Left ventricle myocardium inferior (tissue), 1 donor: Measurements from ENCODE around the gene COL11A2. TPM values are rescaled to one million over a fixed set of nuclear protein-coding genes. Genes with fewer than 3 reads are reported as not detected.

ENCODE experiments used
- DNase-seq: peaks from one replicate; pipeline ENCODE4 v3.0.0-alpha.2; 2020
- H3K27ac ChIP-seq: fragments of 200-600 bp; replicated peaks from 2 replicates; pipeline ENCODE4 v1.8.0; 2021
- H3K27me3 ChIP-seq: fragments of 200-600 bp; 2 replicates; pipeline ENCODE4 v1.8.0; 2021; ENCODE audit warnings: low read depth
- H3K36me3 ChIP-seq: fragments of 200-600 bp; 2 replicates; pipeline ENCODE4 v1.8.0; 2021
- H3K4me1 ChIP-seq: fragments of 200-600 bp; 2 replicates; pipeline ENCODE4 v1.8.0; 2021
- H3K4me3 ChIP-seq: fragments of 200-600 bp; 2 replicates; pipeline ENCODE4 v1.8.0; 2021; ENCODE audit warnings: mild to moderate bottlenecking, moderate library complexity
- H3K9me3 ChIP-seq: fragments of 200-600 bp; replicated peaks from 2 replicates; pipeline ENCODE4 v1.8.0; 2021
- CTCF ChIP-seq: fragments of 200-600 bp; IDR thresholded peaks from 2 replicates; pipeline ENCODE4 v1.8.0; 2021; ENCODE audit warnings: antibody characterized with exemption, mild to moderate bottlenecking, borderline replicate concordance
- intact Hi-C: fragments of 100-400 bp; cut with micrococcal nuclease; formaldehyde crosslinking; loops from one replicate; pipeline ENCODE4 v1.11.0; 2022
- total RNA-seq: library from RNA; stranded (reverse); fragmentation: NEBNext Ultra II Directional; extraction: Animal tissue kit (Norgen Biotek cat#: 25700); gene quantifications from one replicate; pipeline ENCODE4 v1.2.1, GENCODE V29; 2021
- donor health status: DM: no; HTN: yes; CAD: no; lungs with severe emphysema.

COL11A2 gene
- total RNA-seq, 1 donor from 2014 or later, result 1.3 TPM

DNA sequence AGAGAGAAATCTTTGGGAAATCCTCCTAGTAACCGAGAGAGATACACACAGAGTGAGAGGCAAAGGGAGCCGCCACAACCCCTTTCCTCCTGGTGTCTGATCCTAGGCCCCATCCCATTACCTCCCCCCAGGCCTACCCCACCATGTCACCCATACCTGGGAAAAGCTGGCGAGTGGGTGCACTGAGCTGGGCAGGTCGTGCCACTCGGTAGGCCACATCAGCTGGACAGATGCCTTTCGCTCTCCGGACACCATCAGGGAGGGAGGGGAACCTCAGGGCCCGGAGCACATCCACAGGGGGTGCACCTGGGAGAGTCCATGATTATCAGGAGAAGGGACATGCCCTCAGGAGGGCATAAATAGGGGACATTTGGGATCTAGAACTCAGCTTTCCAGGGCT lies 3.1 kb downstream of the COL11A2 start:
- Histone ChIP-seq H3K9me3 (no peaks in the 10 kb centered on the region), H3K4me3 (no peak overlapping the region), H3K4me1 (peaks cover 30% of the 10 kb centered on the region), H3K36me3 (peaks cover 3% of the 10 kb centered on the region), H3K27ac (no peak overlapping the region), H3K27me3 (peaks cover 6% of the 10 kb centered on the region)
- no peak for DNase-seq
- intact Hi-C loops, result no loop called here
- TF ChIP-seq CTCF, result no peak

DNA sequence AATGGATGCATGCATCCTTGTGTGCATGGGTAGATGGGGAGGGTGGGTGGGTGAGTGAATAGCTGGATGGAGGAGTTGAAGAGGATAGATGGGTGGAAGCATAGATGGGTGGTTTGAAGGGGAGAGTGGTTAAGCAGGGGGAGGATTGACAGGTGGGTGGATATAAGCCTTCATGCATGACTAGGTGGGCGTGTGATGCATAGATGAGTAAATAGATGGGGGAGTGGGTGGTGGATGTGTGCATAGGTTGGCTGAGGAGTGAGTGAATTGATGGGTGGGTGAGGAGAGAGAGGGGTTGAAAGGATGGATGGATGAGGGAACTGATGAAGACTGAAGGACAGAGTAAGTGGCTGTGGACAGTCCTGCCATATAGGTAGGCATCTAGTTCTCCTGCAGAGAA lies 4.5 kb downstream of the COL11A2 start:
- H3K36me3 ChIP-seq, result no peaks in the 10 kb centered on the region
- no peak overlapping the region for H3K27ac ChIP-seq
- H3K4me3 ChIP-seq, result no peak overlapping the region
- no peak for DNase-seq
- peaks cover 6% of the 10 kb centered on the region for H3K27me3 ChIP-seq
- intact Hi-C loops, result no loop called here
- no peaks in the 10 kb centered on the region for H3K9me3 ChIP-seq
- no peak for TF ChIP-seq CTCF
- peaks cover 32% of the 10 kb centered on the region for H3K4me1 ChIP-seq

GRCh38 chr6:33185654-33186187 lies 6.5 kb downstream of the COL11A2 start:
- Histone ChIP-seq H3K4me1 (peaks cover 11% of the 10 kb centered on the region), H3K27ac (no peak overlapping the region), H3K27me3 (no peaks in the 10 kb centered on the region), H3K36me3 (no peaks in the 10 kb centered on the region), H3K9me3 (no peaks in the 10 kb centered on the region), H3K4me3 (no peak overlapping the region)
- TF ChIP-seq CTCF, result no peak
- DNase-seq, result no peak
- intact Hi-C loops, result no loop called here

- intact Hi-C loops, result no loop called here
- peaks cover 9% of the 10 kb centered on the region for H3K4me1 ChIP-seq
- DNase-seq, result no peak
- H3K4me3 ChIP-seq, result no peak overlapping the region
- H3K27me3 ChIP-seq, result no peaks in the 10 kb centered on the region
- no peak overlapping the region for H3K27ac ChIP-seq
- no peak for TF ChIP-seq CTCF
- no peaks in the 10 kb centered on the region for H3K9me3 ChIP-seq
- H3K36me3 ChIP-seq, result no peaks in the 10 kb centered on the region
Observed at GRCh38 chr6:33185190-33185589, 7.1 kb downstream of the COL11A2 start.

- H3K27ac ChIP-seq, result no peak overlapping the region
- intact Hi-C loops, result no loop called here
- DNase-seq, result no peak
Observed at GRCh38 chr6:33183071-33183683, 9.1 kb downstream of the COL11A2 start.

More at GRCh38 chr6:33183071-33183683, 9.1 kb downstream of the COL11A2 start:
- Histone ChIP-seq H3K36me3 (no peaks in the 10 kb centered on the region), H3K27me3 (no peaks in the 10 kb centered on the region), H3K4me3 (no peak overlapping the region), H3K4me1 (peaks cover 9% of the 10 kb centered on the region), H3K9me3 (no peaks in the 10 kb centered on the region)
- TF ChIP-seq CTCF, result no peak
